GM19452 (cell line): ENCODE results near the gene SPTAN1.
"Not testable (repeated sequence)": the region's sequence is repeated elsewhere in the genome, so short reads cannot be mapped to it uniquely, and the experiment has no call there.

Experiments used
- ATAC-seq: cut with Tn5 transposase; IDR thresholded peaks from one replicate; pipeline ENCODE4 v1.9.1; 2021; ENCODE audit not compliant: unreplicated experiment

SPTAN1 gene

DNA sequence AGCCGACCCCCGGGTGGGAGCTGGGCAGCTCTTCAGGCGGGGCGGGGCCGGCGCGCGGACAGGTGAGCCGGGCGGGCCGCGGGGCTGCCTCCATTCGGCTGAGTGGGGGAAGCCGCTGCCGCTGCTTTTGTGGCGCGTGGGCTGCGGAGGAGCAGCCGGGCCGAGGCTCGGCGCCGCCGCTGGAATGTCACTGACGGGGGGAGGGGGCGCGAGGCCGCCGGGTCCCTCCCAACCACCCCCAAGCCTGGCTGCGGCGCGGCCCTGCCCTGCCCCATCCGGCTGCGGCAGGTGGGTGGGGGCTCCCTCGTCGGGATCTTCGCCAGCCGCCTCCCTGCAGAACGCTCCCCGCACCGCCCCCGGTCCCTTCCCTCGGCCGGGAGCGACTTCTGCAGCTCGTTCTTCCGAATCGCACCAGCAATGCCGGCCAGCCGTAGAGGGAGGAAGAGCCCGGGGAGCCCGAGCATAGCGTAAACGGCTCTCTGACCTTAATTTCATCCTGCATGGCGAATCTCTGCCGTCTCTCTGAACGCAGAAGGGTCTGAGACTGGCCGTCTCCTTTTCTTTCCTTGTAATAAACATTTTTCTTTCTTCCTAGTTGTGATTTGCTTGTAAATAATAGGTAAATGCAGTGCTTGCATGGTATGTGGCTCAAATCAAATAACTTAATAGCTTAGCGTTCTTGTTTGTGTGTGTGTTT lies 505 bp downstream of the SPTAN1 start:
- peak; percentile 30 for ATAC-seq

DNA sequence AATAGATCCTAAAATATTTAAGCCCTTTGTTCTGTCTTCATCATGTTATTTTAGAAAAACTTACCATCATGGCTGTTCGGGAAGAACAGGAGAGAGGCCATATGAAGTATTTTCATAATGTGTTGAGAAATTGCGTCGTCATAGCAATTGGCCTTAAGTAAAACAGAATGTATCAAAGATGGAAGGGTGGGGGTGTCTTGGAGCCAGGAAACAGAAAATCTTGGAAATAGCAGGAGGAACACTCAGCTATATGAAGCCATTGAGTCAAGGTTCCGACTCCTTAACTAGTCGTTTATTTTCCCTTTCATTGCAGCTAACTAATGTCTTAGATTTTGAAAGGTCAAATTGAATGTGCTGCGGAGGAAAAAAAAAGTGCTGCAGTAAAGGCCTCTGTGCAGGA lies 1.3 kb downstream of the SPTAN1 start:
- ATAC-seq: no peak

DNA sequence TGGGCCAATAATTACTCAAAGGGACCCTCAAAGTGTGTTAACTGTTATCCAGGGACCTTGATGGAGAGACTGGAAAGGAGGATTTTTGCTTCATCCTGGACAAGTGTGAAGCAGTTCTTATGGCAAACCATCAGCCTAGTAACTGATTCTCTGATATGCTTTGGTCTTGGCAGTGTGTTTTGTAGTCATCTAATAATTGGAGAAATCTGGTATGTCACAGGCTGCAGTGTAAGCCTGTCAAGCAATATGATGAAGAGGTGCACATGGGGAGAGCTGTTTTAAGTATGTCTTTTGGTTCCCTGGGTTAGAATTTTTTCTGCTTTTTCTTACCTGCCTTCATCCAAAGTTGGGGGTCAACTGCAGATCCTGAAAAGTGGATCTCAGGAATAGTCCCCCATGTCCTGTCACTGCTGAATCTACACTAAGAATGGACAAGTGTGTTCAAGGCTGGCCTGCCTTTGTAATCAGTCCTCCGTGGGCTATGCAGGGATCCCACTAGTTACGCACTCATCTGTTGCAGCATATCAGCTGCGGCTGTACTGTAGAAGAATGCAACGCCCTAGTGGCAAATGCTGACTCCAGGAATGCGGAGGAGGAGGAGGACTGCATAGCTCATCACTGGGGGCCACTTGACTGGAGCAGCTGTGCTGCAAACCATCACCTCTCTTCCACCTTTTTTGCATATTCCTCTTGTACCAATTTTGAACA lies 1.9 kb downstream of the SPTAN1 start:
- no peak for ATAC-seq

DNA sequence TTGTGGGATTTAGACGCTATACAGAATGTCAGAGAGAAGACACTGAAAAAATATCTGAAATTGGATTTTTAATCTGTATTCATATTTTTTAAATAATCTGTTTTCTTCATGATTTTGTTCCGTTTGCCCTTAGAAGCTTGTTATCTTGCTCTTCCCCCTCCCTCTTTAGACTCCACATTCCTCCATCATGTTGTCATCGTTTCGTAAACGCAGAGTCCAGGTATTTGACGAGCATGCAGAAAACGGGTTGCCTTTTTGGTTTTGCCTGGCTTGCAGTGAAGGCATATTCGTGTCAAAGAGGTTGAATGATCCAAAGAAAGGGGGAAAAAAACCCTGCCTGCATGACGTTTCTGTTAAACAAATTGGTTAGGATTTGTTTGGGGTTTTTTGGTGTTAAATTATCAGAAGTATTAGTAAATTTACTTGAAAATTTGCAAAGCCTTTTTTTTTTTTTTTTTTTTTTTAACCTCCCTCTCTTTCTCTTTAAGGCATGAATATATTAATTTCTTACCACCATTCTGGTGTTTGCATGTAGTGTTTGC lies 2.9 kb downstream of the SPTAN1 start:
- ATAC-seq: no peak

DNA sequence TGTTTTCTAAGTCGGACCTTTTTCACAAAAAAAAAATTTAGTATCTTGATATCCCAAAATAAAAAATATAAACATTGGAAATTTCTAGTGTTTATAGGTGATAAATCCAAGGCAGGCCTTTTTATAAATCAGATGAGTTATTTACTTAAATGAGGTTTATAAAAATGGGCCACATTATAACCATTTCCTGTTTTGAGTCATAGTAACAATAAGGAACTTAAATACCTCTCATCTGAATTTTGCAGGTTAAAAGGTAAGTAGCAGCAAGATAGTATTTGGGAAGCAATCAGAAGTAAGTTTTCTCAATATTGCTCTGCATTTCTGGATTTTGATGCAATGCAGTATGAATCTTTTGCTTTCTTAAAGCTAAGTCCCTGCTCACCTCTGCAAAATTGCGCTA lies 3.9 kb downstream of the SPTAN1 start:
- ATAC-seq: no peak

DNA sequence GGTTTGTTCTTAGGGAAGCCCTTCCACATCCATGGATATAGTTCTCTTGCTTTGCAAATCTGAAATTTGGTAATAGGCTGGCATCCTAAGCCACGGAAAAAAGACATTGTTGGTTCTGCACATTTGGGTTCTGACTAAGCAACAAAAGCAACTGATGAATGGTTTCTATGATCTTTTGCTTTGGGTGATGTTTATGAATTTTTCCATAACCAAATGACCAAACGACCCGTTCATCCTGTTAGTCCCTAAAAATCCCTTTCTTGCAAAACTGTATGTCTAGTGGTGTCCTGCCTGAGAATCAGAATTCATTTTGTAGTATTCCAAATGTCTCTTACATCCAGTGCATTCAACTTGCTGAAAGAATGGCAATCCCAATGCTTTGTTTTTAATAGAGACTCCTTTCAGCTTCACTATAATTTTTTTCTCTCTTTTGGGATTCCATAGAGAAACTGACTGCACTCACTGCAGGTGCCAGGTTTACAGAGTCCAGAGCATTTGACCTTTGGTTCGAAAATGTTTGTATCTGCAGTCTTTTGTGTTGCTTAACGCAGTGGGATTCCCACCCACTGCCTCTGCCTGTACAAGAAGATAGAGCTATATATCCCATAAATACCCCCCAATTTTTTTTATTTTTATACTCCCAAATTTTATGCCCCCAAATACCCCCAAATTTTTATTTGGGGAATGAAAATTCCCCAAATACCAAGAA lies 4.7 kb downstream of the SPTAN1 start:
- no peak for ATAC-seq

DNA sequence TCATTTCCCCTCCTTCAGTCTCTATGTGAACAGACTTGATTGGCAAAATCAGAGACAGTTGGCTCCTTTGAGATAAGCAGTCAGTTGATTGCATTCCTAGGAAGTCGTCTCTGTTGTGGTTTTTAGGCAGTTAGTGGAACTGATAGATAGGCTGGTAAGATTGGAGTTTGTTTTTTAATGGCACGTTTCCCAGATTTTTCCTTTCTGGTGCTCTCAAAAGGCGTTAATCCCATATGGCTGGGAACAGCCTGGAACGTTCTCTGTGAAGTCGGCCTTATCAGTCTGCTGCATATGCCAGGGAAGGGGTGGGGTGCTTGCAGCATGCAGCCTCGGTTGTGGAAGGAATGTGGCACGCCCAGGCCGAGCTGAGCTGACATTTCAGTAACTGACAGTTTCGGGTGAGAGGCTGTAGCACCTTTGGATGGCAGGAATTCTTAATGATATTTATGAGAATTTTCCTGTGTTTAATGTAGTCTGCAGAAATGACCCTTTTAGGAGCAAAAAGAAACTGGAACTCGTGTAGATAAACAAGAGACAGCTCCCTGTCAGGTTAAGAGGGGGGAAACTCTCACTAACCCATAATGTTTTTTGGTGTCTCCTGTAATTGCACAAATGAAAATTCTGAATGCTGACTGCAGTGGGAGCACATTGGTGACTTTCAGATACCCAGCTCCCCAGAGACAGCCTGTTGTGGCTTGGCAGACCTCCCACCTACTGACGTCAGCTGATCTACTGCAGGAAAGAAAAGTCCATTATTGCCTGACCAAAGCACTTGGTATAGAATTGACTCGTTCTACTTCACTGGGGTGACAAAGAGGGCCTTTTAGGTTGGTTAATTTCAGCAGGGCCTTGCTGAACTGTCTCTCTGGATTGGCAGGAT lies 6.3 kb downstream of the SPTAN1 start:
- no peak for ATAC-seq

DNA sequence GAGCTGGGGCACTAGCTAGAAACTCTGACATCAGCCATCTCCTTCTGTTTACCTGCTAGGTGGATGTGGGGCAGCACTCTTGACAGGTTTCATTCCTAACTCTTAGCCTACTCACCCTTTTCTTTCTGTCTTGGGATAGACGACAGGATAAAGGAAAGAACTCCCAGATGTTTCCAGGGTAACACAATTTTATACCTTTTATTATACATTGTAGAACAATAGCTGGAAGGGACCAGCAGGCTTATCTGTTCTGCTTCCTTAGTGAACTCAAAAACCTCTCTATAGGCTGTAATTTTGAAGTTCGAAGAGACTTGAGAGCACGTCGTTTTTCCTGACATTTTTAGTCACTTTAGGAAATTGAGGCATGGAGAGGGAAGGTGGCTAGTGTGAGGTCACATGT lies 13.2 kb downstream of the SPTAN1 start:
- no peak for ATAC-seq

DNA sequence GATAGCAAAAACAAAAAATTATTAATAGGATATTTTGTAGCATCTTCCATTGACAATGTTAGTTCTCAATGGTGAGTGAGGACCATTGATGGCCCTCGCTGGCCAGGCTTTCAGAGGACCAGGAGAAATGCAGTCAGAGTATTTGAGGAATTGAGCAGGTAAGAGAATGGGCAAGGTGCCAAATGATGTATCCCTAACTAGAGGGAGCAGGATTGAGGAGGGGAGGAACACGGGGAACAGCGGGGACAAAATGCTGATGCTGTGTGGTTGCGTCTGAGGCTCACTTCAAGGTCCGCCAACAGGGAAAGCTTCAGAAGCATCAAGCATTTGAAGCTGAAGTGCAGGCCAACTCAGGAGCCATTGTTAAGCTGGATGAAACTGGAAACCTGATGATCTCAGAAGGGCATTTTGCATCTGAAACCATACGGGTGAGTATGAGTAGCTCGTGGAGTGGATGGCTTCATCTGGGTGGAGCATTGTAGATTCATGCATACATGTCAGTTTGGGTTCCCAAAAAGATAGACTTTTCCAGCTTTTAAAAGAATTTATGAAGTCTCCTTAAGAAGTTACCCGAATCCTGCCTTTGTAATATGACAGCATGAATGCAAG lies 16.2 kb downstream of the SPTAN1 start:
- ATAC-seq: no peak

DNA sequence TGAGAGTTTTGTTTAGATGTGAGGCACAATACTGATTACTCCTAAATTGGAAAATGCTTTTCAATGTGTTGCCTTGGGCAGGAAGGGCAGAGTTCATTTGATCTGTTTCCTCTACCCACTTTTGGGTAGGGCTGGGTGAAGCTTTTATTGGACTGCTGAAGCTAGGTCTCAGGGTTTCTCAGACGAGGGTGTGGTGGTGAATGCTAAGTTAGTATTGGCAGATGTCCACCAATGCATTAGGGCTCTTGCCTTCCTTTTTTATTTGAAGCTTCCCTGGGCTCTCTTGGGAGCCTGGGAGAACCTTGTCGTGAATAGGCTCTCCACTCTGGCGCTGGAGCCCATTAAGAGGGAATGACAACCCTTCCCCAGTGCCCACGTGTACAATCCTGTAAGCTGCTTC lies 23.1 kb downstream of the SPTAN1 start:
- ATAC-seq: no peak

DNA sequence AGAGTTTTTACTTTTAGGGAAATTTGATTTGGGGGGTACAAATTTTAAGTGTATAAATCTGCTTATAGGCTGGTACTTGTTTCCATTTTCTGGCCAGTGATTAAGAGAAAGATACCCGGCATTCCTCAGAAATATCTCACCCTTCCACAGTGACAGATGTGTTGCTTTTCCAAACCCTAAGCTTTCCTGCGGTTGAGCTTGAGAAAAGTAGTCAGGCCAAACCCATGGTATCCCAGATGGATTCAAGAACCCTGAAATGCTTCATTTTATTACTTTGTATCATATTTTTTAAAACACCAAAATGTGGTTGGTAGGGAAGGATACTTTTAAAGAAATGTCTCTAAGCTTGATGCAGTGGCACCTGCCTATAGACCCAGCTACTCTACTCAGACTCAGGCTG lies 23.5 kb downstream of the SPTAN1 start:
- no peak for ATAC-seq

DNA sequence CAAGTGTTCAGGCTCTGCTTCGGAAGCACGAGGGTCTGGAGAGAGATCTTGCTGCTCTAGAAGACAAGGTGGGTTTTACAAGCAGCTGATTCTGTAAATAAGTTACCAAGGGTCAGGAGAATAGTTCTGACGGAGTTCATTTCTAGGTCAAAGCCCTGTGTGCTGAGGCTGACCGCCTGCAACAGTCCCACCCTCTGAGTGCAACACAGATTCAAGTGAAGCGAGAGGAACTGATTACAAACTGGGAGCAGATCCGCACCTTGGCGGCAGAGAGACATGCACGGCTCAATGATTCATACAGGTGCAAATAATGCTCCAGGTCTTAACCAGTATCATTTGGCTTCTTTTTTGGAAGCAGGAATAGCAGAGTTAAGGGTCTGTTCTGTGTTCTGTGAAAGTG lies 24.8 kb downstream of the SPTAN1 start:
- no peak for ATAC-seq

DNA sequence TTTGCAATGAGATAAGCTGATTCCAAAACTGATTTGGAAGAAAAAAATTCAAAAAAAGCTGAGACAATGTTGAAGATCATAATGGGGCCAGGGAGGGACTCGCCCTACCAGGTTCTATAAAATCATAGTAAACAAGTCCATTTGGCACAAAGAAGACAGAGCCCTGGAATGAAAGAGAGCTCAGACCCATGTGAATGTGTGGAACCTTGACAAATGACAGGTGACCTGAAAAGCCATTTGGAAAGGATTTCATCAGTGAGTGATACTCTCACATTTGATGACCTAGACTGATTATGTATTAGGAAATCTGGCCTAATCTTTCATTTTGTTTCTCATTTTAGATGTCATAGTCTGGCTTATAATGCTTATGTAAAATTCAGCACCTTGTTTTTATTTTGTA lies 26.8 kb downstream of the SPTAN1 start:
- ATAC-seq: no peak

DNA sequence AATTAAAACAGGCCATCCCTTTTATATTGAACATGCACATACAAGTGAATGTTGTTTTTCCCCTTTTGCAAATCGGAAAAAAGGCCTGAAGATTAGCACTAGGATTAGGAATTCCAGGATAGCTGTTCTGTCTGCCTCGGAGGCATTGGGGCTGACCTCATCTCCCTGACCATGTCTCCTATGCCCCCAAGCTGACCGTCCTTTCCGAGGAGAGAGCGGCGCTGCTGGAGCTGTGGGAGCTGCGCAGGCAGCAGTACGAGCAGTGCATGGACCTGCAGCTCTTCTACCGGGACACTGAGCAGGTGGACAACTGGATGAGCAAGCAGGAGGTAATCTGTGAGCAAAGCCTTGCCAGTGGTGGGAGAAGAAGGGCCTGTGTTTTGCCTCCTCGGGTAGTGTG lies 28.3 kb downstream of the SPTAN1 start:
- no peak for ATAC-seq

DNA sequence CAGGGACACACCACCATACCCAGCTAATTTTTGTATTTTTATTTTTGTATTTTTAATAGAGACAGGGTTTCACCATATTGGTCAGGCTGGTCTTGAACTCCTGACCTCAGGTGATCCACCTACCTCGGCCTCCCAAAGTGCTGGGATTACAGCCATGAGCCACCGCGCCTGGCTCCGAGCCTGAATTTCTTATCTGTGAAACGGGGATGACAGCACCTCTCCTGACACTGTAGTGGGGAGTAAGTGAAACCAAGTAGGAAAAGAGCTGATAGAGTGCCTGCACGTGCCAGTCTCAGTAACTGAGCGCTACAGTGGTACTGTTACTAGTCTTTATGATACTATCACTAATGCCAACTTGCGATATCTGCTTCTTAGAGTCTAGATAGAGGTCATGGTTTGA lies 32.8 kb downstream of the SPTAN1 start:
- not testable (repeated sequence) for ATAC-seq

DNA sequence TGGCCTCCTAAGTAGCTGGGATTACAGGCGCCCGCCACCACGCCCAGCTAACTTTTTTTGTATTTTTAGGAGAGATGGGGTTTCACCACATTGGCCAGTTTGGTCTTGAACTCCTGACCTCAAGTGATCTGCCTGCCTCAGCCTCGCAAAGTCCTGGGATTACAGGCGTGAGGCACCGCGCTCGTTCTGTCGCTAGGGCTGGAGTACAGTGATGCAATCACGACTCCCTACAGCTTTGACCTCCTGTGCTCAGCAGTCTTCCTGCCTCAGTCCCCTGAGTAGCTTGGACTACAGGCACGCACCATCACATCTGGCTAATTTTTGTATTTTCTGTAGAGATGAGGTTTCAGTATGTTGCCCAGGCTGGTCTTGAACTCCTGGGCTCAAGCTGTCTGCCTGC lies 34.5 kb downstream of the SPTAN1 start:
- ATAC-seq: not testable (repeated sequence)

DNA sequence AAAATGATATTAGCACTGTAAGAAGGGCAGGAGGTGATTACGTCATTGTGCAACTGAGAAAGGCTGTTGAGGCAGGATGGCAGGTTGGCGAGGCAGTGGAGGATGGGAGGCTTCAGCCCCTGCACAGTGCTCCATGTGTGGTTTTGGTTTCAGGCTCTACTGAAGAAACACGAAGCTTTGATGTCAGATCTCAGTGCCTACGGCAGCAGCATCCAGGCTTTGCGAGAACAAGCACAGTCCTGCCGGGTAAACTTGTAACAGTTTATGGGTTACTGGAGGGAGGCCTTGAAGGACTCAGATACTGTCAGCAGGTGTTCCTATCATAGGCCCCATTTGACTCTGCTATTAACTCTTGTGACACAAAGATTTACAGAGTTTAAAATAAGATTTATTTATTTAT lies 35.1 kb downstream of the SPTAN1 start:
- ATAC-seq: no peak

DNA sequence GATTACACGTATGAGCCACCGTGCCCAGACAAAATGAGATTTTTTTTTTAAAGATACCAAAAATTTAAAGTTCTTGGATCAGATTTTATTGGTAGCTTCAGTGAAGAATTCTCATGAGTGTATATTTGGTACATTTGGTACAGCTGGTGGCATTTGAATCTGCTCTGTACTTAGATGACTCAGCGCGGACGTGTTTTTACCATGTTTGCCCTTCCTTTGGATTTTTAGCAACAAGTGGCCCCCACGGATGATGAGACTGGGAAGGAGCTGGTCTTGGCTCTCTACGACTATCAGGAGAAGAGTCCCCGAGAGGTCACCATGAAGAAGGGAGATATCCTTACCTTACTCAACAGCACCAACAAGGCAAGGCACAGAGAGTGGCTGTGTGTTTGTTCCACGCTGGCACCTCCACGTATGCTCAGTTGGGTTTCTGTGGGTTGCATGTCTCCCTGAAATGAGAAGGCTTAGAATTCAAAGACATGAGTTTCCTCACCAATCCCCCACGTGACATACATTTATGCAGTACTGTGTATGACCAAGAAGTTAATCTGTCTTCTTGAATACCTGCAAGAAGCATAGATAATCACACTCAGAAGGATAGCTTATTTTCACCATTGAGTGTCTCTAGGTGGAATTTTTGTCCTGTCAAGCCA lies 36.3 kb downstream of the SPTAN1 start:
- no peak for ATAC-seq

DNA sequence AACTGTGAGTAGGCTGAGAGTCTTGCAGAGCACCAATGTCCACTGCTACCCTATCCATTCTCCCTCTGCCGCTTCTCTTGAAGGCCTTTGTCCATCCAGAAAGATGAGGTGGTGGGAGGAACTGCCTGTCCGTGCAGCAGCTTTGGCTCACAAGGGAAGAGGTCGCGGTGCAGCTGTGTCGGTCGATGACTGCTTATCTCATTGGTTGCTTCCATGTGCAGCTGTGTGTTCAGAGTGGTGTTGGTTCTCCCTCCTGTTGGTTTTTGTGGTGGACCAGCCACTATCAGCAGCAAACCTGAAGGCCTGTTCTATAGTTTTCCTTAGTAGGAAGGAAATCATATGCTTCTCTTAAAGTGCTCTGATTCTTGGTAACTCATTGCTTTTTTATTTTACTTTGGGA lies 40.7 kb downstream of the SPTAN1 start:
- no peak for ATAC-seq

DNA sequence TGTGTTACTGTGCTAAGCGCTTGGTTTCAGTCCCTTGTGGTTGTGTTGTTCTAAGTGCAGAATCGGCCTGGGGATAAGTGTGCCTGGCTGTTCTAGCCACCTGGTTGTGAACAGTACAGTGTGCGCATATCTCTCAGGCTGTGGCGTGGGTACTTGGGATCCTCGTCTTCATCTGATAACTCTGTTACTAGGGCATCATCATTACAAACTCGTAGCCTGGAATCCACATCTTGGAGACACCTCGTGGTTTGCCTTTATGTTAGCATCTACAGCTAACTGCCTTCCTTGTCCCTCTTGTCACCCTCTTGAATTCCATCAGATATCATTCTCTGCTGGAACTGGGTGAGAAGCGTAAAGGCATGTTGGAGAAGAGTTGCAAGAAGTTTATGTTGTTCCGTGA lies 41.5 kb downstream of the SPTAN1 start:
- ATAC-seq: no peak
